Small intestine (tissue), 7 donors: ENCODE results near the gene TIMM50. TPM values are rescaled to one million over a fixed set of nuclear protein-coding genes. Genes with fewer than 3 reads are reported as not detected.
"Not testable (repeated sequence)": the region's sequence is repeated elsewhere in the genome, so short reads cannot be mapped to it uniquely, and the experiment has no call there.

Source experiments
- DNase-seq, 2 donors: peaks; one replicate each; pipeline versions ENCODE4 v3.0.0 to v3.0.0-alpha.2; 2013
- FAIRE-seq: peaks from 2 replicates; lab custom pipeline; 2012; peaks lifted over from hg19 to GRCh38; lab: Jason Lieb, UNC
- H3K27ac ChIP-seq, 3 donors: one replicate each; pipeline ENCODE4 v1.5.1; 2013; ENCODE audit warnings: low read length in 2 of 3, mild to moderate bottlenecking in 2 of 3, control low read depth in 1 of 3, inconsistent platforms in 1 of 3, low read depth in 1 of 3, moderate library complexity in 1 of 3
- H3K27me3 ChIP-seq, 3 donors: one replicate each; pipeline ENCODE4 v1.6.1; 2013; ENCODE audit warnings: low read length in 3 of 3, inconsistent platforms in 1 of 3; ENCODE audit not compliant: control insufficient read depth in 3 of 3, insufficient read depth in 3 of 3
- H3K36me3 ChIP-seq, 3 donors: one replicate each; pipeline ENCODE4 v1.6.1; 2013; ENCODE audit warnings: low read length in 3 of 3, inconsistent platforms in 1 of 3, low read depth in 1 of 3, mild to moderate bottlenecking in 1 of 3, moderate library complexity in 1 of 3; ENCODE audit not compliant: control insufficient read depth in 3 of 3, insufficient read depth in 2 of 3
- H3K4me1 ChIP-seq, 3 donors: one replicate each; pipeline ENCODE4 v1.6.1; 2013; ENCODE audit warnings: low read length in 2 of 3, inconsistent platforms in 1 of 3, low read depth in 1 of 3, mild to moderate bottlenecking in 1 of 3, moderate library complexity in 1 of 3; ENCODE audit not compliant: control insufficient read depth in 3 of 3, insufficient read depth in 2 of 3
- H3K4me3 ChIP-seq, 3 donors: one replicate each; pipeline ENCODE4 v1.5.1; 2013; ENCODE audit warnings: low read length in 3 of 3, control low read depth in 1 of 3, inconsistent platforms in 1 of 3, low read depth in 1 of 3, mild to moderate bottlenecking in 1 of 3, moderate library complexity in 1 of 3
- H3K9me3 ChIP-seq, 2 donors: one replicate each; pipeline ENCODE4 v1.6.1; 2013; ENCODE audit warnings: low read depth in 1 of 2, low read length in 1 of 2; ENCODE audit not compliant: control insufficient read depth in 2 of 2, insufficient read depth in 1 of 2
- WGBS, 3 donors: extraction: QIAGEN DNeasy Blood & Tissue Kit; methylation state at CpG; one replicate each; pipeline ENCODE4 v1.1.7; 2013; 5-methylcytosine and 5-hydroxymethylcytosine counted together
- polyA plus RNA-seq, 4 donors: library from polyadenylated mRNA; stranded (reverse) in 3 of 4; unstranded in 1 of 4; fragments of 200-250 nt in 3 of 4; fragments of 120-200 nt in 1 of 4; gene quantifications; one replicate each; pipeline versions ENCODE4 v1.2.1 to v1.2.3, GENCODE V29; 2013
- donor health status: healthy with polysubstance abuse.
- donor health status: control.
- donor health status: control.
- donor health status: Bipolar disorder and iron deficiency.
- donor health status: healthy.

TIMM50 gene
- polyA plus RNA-seq, 4 donors = 33.8 to 62.2 (median 48.4) TPM

DNA sequence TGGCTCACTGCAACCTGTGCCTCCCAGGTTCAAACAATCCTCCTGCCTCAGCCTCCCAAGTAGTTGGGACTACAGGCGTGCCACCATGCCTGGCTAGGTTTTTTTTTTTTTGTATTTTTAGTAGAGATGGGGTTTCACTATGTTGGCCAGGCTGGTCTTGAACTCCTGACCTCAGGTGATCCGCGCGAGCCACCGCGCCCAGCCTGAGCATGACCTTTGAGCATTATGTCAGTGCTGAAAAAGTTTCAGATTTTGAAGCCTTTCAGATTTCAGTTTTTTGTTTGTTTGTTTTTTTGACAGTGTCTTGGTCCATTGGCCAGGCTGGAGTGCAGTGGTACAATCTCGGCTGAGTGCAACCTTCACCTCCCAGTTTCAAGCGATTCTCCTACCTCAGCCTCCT is 29.4 kb upstream of the TIMM50 start:
- WGBS, 3 donors = 85 to 93% (median 92%) methylated on average over 8 of the region's 8 CpGs
- H3K4me1 ChIP-seq = peaks cover 2 to 11% (median 3%) of the 10 kb centered on the region in 3 donors
- not testable (repeated sequence) for DNase-seq, H3K27ac ChIP-seq, H3K9me3 ChIP-seq, H3K27me3 ChIP-seq, FAIRE-seq, H3K4me3 ChIP-seq
- H3K36me3 ChIP-seq = peaks cover 0 to 59% (median 10%) of the 10 kb centered on the region in 3 donors

DNA sequence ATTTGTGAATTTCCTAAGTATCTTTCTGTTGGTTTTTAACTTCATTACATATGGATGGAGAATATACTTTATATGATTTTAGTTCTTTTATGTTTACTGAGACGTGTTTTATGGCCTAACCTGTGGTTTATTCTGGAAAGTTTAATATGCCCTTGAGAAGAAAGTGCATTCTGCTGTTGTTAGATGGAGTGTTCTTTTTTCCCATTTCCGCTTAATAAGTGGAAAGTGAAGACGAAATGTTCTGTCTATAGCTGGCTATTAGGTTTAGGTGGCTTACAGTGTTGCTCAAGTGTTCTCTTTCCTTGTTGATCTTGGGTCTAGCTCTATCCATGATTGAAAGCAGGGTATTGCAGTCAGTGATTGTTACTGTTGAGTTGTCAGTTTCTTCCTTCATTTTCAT is 17.2 kb upstream of the TIMM50 start:
- WGBS, 3 donors = 76 to 96% (median 93%) methylated on average over 3 of the region's 3 CpGs
- FAIRE-seq = no peak
- no peaks in the 10 kb centered on the region for H3K27me3 ChIP-seq
- H3K27ac ChIP-seq = no peak overlapping the region
- peaks cover 31 to 77% (median 47%) of the 10 kb centered on the region in 3 donors for H3K36me3 ChIP-seq
- H3K9me3 ChIP-seq = no peaks in the 10 kb centered on the region
- no peak overlapping the region for H3K4me3 ChIP-seq
- DNase-seq = no peak
- no peaks in the 10 kb centered on the region for H3K4me1 ChIP-seq

DNA sequence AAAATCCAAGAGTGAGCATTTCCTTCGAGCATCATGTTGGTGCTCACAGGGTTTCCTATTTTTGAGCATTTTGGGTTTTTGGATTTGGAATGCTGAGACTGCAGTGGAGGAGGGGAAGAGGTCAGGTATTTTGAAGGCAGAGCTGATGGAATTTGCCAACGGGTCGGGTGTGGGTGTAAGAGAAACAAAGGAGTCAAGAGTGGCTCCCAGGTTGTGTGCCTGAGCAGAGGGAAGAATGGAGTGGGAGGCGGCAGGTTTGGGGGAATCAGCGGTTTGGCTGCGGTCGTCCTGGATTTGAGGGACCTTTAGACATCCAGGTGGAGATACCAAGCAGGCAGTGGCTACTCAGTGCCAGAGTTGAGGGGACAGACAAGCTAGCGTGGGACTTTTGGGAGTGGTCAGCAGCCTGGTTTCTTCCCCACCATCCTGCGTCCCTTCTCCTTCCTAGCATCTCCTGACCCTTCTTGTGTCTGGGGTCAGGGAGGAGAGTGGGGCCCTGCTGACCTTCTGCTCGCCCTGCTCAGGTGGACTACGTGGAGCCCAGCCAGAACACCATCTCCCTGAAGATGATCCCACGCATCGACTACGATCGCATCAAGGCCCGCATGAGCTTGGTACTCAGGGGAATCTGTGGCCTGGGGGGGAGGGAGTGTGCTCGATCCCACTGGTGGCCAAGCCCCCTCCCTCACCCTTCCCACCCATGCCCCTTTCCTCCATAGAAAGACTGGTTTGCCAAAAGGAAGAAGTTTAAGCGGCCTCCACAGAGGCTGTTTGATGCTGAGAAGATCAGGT is 14.5 kb upstream of the TIMM50 start:
- Histone ChIP-seq H3K36me3 (peaks cover 25 to 77% (median 43%) of the 10 kb centered on the region in 3 donors), H3K9me3 (no peaks in the 10 kb centered on the region), H3K27ac (no peak overlapping the region), H3K4me3 (no peak overlapping the region), H3K4me1 (no peaks in the 10 kb centered on the region), H3K27me3 (no peaks in the 10 kb centered on the region)
- DNase-seq = no peak
- no peak for FAIRE-seq
- 95 to 98% (median 96%) methylated on average over 15 to 18 of the region's 18 CpGs for WGBS, 3 donors

DNA sequence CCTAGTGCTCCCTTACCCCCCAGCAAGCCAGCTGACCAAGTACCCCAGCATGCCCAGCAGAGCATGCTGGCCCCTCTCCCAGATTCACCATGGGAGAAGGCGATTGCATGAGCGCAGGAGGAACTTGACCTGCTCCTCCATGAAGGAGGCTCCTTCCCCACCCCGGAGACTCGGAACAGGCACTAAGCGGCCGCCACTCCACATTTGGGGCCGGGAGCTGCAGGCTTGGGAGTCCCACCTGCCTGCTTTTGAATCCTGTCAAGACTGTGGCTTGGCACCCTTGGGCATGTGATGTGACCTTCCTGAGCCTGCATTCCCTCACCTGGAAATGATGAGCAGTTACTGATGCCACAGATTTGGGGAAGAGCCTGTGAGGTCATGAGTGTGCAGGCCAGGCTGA is 12.7 kb upstream of the TIMM50 start:
- no peak overlapping the region for H3K4me3 ChIP-seq
- no peak overlapping the region for H3K27ac ChIP-seq
- WGBS, 3 donors = 94 to 96% (median 95%) methylated on average over 7 of the region's 7 CpGs
- no peaks in the 10 kb centered on the region for H3K27me3 ChIP-seq
- no peaks in the 10 kb centered on the region for H3K9me3 ChIP-seq
- DNase-seq (no peak), FAIRE-seq (no peak)
- peaks cover 33 to 88% (median 58%) of the 10 kb centered on the region in 3 donors for H3K36me3 ChIP-seq
- no peaks in the 10 kb centered on the region for H3K4me1 ChIP-seq

DNA sequence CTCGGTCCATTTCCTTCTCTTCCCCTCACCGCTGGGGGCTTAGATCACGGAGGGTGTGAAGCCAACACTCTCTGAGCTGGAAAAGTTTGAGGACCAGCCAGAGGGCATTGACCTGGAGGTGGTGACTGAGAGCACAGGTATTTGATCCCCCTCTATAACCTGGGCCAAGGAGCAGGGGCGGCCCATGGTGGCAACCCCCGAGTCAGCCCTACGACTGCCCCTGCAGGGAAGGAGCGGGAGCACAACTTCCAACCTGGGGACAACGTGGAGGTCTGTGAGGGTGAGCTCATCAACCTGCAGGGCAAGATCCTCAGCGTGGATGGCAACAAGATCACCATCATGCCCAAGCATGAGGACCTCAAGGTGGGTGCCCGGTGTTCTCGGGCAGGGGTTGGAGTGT is 11.6 kb upstream of the TIMM50 start:
- WGBS, 3 donors = 93 to 94% (median 94%) methylated on average over 10 to 11 of the region's 11 CpGs
- Histone ChIP-seq H3K27me3 (no peaks in the 10 kb centered on the region), H3K27ac (no peak overlapping the region), H3K9me3 (no peaks in the 10 kb centered on the region), H3K36me3 (peaks cover 37 to 97% (median 65%) of the 10 kb centered on the region in 3 donors), H3K4me3 (no peak overlapping the region), H3K4me1 (no peaks in the 10 kb centered on the region)
- DNase-seq (no peak), FAIRE-seq (no peak)

DNA sequence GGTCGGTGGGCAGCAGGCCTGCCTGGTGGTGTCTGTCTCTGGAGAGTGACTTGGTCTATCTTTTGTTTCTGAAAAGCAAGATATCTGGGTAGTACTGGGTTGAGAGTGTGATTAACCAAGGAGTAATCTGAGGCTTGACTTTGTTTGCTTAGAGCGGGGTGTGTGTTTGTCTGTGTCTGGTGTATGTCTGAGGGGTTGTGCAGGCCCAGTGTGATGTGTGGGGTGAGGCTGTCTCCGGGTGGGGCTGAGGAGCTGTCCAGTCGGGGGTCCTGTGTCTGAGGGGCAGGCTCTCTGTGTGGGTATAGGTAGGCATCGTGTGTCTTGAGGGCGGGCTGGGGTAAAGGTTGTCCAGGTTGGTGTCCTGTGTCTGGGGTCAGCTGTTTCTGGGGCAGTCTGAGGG is 11.1 kb upstream of the TIMM50 start:
- no peak overlapping the region for H3K4me3 ChIP-seq
- DNase-seq (no peak), FAIRE-seq (no peak)
- no peaks in the 10 kb centered on the region for H3K9me3 ChIP-seq
- no peak overlapping the region for H3K27ac ChIP-seq
- no peaks in the 10 kb centered on the region for H3K27me3 ChIP-seq
- peaks cover 34 to 97% (median 65%) of the 10 kb centered on the region in 3 donors for H3K36me3 ChIP-seq
- 84 to 86% (median 86%) methylated on average over 6 of the region's 6 CpGs for WGBS, 3 donors
- H3K4me1 ChIP-seq = no peaks in the 10 kb centered on the region

DNA sequence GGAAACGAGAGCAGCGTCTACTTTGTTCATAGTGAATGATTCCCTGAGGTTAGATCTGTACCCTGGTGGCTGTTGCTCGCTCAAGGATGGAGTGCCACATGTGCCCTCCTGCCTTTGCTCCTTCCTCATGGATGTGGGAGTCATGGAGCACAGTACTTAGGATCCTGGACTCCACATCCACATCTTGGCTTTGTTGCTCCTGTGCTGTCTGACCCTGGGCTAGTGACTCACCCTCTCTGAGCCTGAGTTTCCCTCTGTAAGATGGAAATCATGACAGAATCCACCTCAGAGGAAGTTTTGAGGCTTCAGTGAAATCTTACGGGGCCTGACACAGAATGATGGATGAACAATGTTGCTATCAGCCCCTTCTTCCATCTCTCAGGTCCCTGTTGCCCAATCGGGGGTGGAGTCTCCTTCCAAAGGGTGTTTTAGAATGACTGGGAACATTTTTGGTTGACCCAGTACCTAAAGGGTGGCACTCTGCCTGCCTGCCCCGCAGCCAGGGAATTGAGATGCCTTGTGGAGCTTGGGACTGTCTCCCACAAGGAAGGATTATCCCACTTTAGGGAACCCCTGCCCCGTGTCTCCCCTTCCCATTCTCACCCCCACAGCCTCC is 9.8 kb upstream of the TIMM50 start:
- Histone ChIP-seq H3K36me3 (peaks cover 30 to 98% (median 63%) of the 10 kb centered on the region in 3 donors), H3K4me3 (no peak overlapping the region), H3K4me1 (no peaks in the 10 kb centered on the region), H3K9me3 (no peaks in the 10 kb centered on the region), H3K27ac (no peak overlapping the region), H3K27me3 (no peaks in the 10 kb centered on the region)
- DNase-seq (no peak), FAIRE-seq (no peak)
- WGBS, 3 donors = 84 to 87% (median 86%) methylated on average over 7 of the region's 7 CpGs

DNA sequence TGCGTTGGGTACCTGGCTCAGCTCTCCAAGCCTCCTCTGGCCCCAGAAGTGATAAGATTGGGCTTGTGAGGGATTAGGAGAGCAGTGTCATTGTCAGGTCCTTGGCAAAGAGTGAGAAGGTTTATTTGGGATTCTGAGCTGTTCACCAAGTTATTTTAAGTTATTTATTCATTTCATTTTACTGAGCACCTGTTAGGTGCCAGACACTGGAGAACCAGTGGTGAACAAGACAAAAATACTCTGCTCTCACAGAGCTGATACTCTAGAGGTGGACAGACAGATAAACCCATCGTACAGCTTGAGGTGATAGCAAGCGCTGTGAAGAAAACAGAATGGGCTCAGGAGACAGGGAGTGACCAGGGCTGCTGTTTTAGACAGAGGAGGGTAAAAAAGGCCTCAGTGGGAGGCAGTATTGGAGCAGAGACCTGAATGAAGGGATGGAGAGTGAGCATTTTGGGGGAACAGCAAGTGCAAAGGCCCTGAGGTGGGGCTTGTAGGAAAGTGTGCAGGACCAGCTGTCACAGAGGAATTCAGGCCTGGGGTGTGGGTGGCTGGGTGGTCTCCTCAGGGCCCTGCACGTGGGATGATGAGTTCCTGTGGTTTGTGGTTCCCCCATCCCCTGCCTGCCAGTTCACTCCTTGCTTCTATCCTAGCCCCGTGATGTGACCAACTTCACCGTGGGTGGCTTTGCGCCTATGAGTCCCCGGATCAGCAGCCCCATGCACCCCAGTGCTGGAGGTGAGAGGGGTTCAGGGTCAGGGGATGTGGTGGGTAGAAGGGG is 8.7 kb upstream of the TIMM50 start:
- H3K27me3 ChIP-seq = no peaks in the 10 kb centered on the region
- 72 to 86% (median 80%) methylated on average over 8 of the region's 8 CpGs for WGBS, 3 donors
- DNase-seq (no peak), FAIRE-seq (no peak)
- H3K4me3 ChIP-seq = no peak overlapping the region
- H3K9me3 ChIP-seq = no peaks in the 10 kb centered on the region
- no peaks in the 10 kb centered on the region for H3K4me1 ChIP-seq
- no peak overlapping the region for H3K27ac ChIP-seq
- H3K36me3 ChIP-seq = peaks cover 28 to 95% (median 55%) of the 10 kb centered on the region in 3 donors
